LoVo (cell line): ENCODE data around the gene IL22RA1.

Experiments used
- DNase-seq: peaks from one replicate; pipeline ENCODE4 v3.0.0-alpha.2; 2016; ENCODE audit warnings: low spot score

IL22RA1 gene

DNA sequence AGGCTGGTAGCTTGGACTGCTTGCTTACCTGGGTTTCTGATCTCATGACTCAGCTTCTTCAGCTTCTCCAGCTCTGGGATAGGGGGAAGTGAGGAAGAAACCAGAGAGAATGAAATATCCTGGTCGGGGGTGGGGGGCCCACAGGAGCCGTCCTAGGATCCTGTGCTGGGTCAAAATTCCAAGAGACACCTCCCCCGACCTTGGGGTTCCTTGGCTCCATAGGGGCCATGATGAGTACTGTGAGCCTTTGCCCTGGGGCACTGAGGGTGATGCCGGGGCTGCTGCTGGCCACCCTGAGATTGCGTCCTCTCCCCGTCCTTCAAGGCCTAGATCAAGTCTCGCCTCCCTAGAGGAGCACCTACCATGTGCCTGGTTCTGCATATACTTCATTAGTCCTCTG lies 71.0 kb downstream of the IL22RA1 start:
- no peak for DNase-seq

DNA sequence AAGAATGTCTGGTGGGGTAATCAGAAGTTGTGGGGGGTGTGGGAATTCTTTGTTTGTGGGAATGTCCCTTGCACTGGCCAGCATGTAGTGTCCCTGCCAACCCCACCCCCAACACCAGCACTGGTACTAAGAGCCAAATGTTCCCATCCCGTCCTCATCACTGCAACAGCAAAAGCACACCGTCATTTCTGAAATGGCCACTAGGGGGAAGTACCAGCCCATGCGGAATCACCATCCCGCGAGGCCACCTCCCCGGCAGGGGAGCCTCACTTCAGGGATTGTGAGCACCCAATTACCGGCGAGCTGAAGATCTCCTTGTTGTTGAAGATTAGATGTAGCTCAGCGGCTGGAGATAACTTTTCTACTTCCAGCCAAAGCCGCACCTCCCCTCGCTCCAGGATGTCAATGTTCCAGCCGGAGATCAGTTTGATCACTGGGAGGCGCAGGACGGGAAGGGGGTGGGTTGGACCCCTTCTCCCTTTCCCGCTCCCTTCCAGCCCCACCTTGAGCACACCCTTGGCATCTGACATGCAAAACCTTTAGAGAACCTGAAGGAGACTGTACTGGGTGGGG lies 72.0 kb downstream of the IL22RA1 start:
- peak; percentile 80 for DNase-seq

DNA sequence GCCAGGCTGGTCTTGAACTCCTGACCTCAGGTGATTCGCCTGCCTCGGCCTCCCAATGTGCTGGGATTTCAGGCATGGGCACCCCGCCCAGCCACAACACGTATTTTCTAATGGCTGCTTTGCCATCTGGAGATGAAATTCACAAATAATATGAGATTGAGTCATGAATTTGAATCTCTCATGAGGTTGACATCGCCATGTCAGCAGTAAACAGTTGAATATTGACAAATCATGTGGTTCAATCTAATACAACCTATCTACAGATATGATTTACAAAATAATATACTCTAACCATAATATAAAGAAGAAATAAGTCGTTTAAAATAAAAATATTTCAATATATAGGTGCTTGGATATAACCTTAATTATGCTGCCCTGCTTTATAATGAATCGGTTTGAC lies 73.1 kb downstream of the IL22RA1 start:
- DNase-seq = no peak
